ENCODE results near the gene KAT8.
"Not testable (repeated sequence)": the region's sequence is repeated elsewhere in the genome, so short reads cannot be mapped to it uniquely, and the experiment has no call there.

KAT8 gene

DNA sequence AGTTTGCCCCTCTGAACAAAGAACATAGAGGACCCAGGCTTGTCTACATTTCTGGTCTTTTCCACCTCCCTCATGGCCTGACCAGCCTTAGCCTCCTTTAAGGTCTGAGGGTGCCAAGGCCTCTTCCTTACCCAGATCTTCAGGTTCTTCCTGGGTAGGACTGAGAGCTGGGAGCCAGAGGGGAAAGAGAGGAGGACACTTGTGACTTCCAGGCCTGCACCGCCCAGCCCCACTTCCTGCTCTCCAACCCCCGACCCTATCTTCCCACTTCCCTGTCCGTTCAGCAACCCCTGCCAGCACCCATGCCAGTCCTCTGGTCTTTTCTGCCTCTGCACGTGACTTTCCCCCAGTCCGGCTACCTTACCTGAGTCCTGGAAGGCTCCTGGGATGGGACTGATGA, 31.9 kb downstream of the KAT8 start:
- DNase-seq: no peak

GRCh38 chr16:31149894-31150890, 32.7 kb downstream of the KAT8 start, which contains the start of gene PRSS36:
TSS of gene PRSS36 (minus strand) at chr16:31150066. CDS start at chr16:31150035, 31 bp downstream.
- no peak for DNase-seq

DNA sequence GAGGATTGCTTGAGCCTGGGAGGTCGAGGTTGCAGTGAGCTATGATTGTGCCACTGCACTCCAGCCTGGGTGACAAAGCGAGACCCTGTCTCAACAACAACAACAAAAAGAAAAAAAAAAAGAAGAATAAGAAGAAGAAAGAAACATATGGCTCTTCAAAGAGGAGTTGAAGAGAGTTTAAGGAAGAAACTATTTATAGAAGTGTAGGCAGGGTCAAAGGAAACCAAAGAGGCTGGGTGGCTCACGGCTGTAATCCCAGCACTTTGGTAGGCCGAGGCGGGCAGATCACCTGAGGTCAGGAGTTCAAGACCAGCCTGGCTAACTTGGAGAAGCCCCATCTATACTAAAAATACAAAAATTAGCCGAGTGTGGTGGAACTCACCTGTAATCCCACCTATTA, 33.5 kb downstream of the KAT8 start:
- DNase-seq: not testable (repeated sequence)

DNA sequence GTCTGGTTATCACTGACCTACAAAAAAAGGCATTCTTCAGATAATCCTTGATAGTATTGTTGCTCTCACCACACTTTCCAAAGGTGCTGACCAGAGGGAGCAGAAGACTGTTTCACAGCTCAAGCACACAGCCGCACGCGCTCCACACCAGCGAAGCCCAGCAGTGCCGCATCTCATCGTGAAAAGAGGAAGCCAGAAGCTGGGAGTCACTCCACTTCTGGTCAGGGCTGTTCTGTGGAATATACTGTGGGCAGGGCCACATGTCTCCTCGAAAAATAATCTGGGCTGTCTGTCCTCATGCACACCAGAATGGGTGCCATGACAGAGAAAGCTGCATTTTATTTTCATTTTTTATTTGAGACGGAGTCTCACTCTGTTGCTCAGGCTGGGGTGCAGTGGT, 39.7 kb downstream of the KAT8 start:
- no peak for DNase-seq

DNA sequence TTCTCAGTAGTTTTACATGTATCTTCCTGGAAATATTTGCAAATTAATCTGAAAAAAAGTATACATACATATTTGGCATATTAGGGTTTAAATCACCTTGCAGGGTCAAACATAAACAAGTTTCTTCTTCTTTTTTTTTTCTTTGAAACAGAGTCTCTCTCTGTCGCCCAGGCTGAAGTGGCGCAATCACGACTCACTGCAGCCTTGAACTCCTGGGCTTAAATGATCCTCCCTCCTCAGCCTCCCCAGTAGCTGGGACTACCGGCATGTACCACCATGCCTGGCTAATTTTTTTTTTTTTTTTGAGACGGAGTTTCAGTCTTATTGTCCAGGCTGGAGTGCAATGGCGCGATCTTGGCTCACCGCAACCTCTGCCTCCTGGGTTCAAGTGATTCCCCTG, 49.9 kb downstream of the KAT8 start:
- no peak for DNase-seq

- no peak for DNase-seq
Observed at GRCh38 chr16:31168848-31169247, 51.4 kb downstream of the KAT8 start.

DNA sequence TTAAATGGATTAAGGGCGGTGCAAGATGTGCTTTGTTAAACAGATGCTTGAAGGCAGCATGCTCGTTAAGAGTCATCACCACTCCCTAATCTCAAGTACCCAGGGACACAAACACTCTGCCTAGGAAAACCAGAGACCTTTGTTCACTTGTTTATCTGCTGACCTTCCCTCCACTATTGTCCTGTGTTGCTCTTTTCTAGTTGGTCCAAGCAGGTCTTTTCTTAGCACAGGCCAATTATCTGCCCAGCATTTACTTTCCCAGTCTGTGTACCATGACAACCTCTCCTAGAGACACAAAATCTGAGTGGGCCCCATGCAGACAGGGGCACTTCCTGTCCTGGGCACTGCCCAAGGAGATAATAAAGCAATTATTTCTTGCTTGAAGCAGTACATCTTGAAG, 52.6 kb downstream of the KAT8 start:
- DNase-seq: peak; percentile 25

GRCh38 chr16:31177136-31177535, 59.7 kb downstream of the KAT8 start:
- no peak for DNase-seq

GRCh38 chr16:31179219-31179746, 61.8 kb downstream of the KAT8 start:
- DNase-seq: no peak

GRCh38 chr16:31179747-31180459, 62.4 kb downstream of the KAT8 start, which contains the start of gene FUS:
TSS of gene FUS (plus strand) at chr16:31180139. CDS start at chr16:31180215, 76 bp downstream.
- DNase-seq: peak; percentile 100

Measured in retina (tissue), 1 donor.